Keratinocyte (primary cell): Measurements from ENCODE around the gene ADGRD1. TPM values are rescaled to one million over a fixed set of nuclear protein-coding genes. Genes with fewer than 3 reads are reported as not detected.

Experiments
- DNase-seq: peaks from one replicate; pipeline ENCODE4 v3.0.0-alpha.2; 2011; ENCODE audit warnings: low read depth, missing footprints, low spot score
- FAIRE-seq: peaks from 2 replicates; lab custom pipeline; 2011; peaks lifted over from hg19 to GRCh38; lab: Jason Lieb, UNC
- H2AFZ ChIP-seq: 2 replicates; pipeline ENCODE4 v1.6.0; 2012; ENCODE audit warnings: low read length, control low read depth, inconsistent platforms; ENCODE audit not compliant: control insufficient read depth
- H3K27ac ChIP-seq: 2 replicates; pipeline ENCODE4 v1.5.1; 2011; ENCODE audit warnings: low read length; ENCODE audit not compliant: control insufficient read depth, insufficient read depth
- H3K27me3 ChIP-seq: 3 replicates; pipeline ENCODE4 v1.6.0; 2011; ENCODE audit warnings: low read length; ENCODE audit not compliant: control insufficient read depth, insufficient read depth; ENCODE audit errors: extremely low read depth
- H3K36me3 ChIP-seq, 2 experiments: 2 replicates in 1 of 2; 3 replicates in 1 of 2; pipeline ENCODE4 v1.5.1; 2011; ENCODE audit warnings: low read length in 2 of 2, mild to moderate bottlenecking in 1 of 2; ENCODE audit not compliant: control insufficient read depth in 2 of 2, insufficient read depth in 2 of 2; ENCODE audit errors: extremely low read depth in 1 of 2
- H3K4me1 ChIP-seq: 3 replicates; pipeline ENCODE4 v1.5.1; 2011; ENCODE audit warnings: low read length; ENCODE audit not compliant: control insufficient read depth, insufficient read depth; ENCODE audit errors: extremely low read depth
- H3K4me2 ChIP-seq: 3 replicates; pipeline ENCODE4 v1.6.0; 2011; ENCODE audit warnings: low read depth, low read length; ENCODE audit not compliant: control insufficient read depth, insufficient read depth; ENCODE audit errors: extremely low read depth
- H3K4me3 ChIP-seq, 3 experiments: fragments of 200-600 bp in 1 of 3; sonication (generic) in 1 of 3; 2 replicates in 2 of 3; 3 replicates in 1 of 3; pipeline ENCODE4 v1.5.1; 2011 to 2016; ENCODE audit warnings: low read length in 3 of 3, mild to moderate bottlenecking in 3 of 3, control low read depth in 2 of 3, inconsistent platforms in 1 of 3, low read depth in 1 of 3, mixed read lengths in 1 of 3, mixed run types in 1 of 3, moderate library complexity in 1 of 3; ENCODE audit not compliant: control insufficient read depth in 2 of 3, insufficient read depth in 2 of 3; ENCODE audit errors: extremely low read depth in 1 of 3
- H3K79me2 ChIP-seq: 2 replicates; pipeline ENCODE4 v1.6.0; 2012; ENCODE audit warnings: low read length; ENCODE audit not compliant: control insufficient read depth, insufficient read depth
- H3K9ac ChIP-seq: 3 replicates; pipeline ENCODE4 v1.6.0; 2011; ENCODE audit warnings: low read length; ENCODE audit not compliant: control insufficient read depth, insufficient read depth; ENCODE audit errors: extremely low read depth
- H3K9me1 ChIP-seq: 3 replicates; pipeline ENCODE4 v1.6.0; 2011; ENCODE audit warnings: low read length; ENCODE audit not compliant: control insufficient read depth, insufficient read depth; ENCODE audit errors: extremely low read depth
- H3K9me3 ChIP-seq: 2 replicates; pipeline ENCODE4 v1.5.1; 2012; ENCODE audit warnings: low read depth, low read length; ENCODE audit not compliant: control insufficient read depth
- H4K20me1 ChIP-seq: 3 replicates; pipeline ENCODE4 v1.6.0; 2011; ENCODE audit warnings: low read length; ENCODE audit not compliant: control insufficient read depth, insufficient read depth; ENCODE audit errors: extremely low read depth
- CTCF ChIP-seq, 3 experiments: IDR thresholded peaks in 1 of 3; conservative IDR thresholded peaks in 1 of 3; optimal IDR thresholded peaks in 1 of 3; 2 replicates in 2 of 3; 3 replicates in 1 of 3; pipeline versions ENCODE3 to v1.5.1; 2011; ENCODE audit warnings: low read length in 3 of 3, mild to moderate bottlenecking in 3 of 3, moderate library complexity in 2 of 3, control low read depth in 1 of 3, inconsistent platforms in 1 of 3; ENCODE audit not compliant: insufficient read depth in 2 of 3; ENCODE audit errors: extremely low read depth in 1 of 3
- EZH2 ChIP-seq: IDR thresholded peaks from one replicate; pipeline ENCODE4 v1.6.1; 2012; ENCODE audit warnings: inconsistent platforms, mild to moderate bottlenecking, low read length, moderate library complexity
- dilution Hi-C: fragments of 300-500 bp; cut with MboI; formaldehyde crosslinking; loops from one replicate; pipeline ENCODE4 v1.7.0; 2020; ENCODE audit warnings: low sequenced_read_pairs; ENCODE audit not compliant: extremely low pct_ligation_motif_present
- polyA plus RNA-seq, 5 experiments: library from polyadenylated mRNA; depleted of rRNA in 3 of 5; stranded (reverse) in 3 of 5; stranded (forward) in 1 of 5; unstranded in 1 of 5; fragments of >200 nt; gene quantifications; 1 replicate in 1 of 5; 2 replicates in 3 of 5; 3 replicates in 1 of 5; pipeline versions ENCODE4 v1.2.1 to v1.2.3, GENCODE V29; 2011 to 2012; ENCODE audit warnings: missing spikeins in 2 of 5, low read depth in 1 of 5, low replicate concordance in 1 of 5

ADGRD1 gene
- polyA plus RNA-seq, 1 donor (not counting 4 experiments of a cell fraction or from before 2014, with no cell fraction given), result not detected

GRCh38 chr12:131164096-131164872 is 210.6 kb downstream of the ADGRD1 start:
- H3K4me3 ChIP-seq, result no peak overlapping the region
- H3K9me1 ChIP-seq, result no peaks in the 10 kb centered on the region
- no peak overlapping the region for H3K4me2 ChIP-seq
- peaks cover 7% of the 10 kb centered on the region for H3K9me3 ChIP-seq
- no peaks in the 10 kb centered on the region for H4K20me1 ChIP-seq
- H3K27ac ChIP-seq, result no peak overlapping the region
- no peak for TF ChIP-seq EZH2
- no peak for TF ChIP-seq CTCF (optimal IDR thresholded peaks at IDR 0.05 in 1 of 3, IDR thresholded peaks at IDR 0.05 in 1 of 3, conservative IDR thresholded peaks at IDR 0.05 in 1 of 3; ENCODE audit: extremely low read depth in 1 of 3, insufficient read depth in 2 of 3, low read length in 3 of 3)
- no peak for FAIRE-seq
- DNase-seq, result no peak
- H3K79me2 ChIP-seq, result no peaks in the 10 kb centered on the region
- no peaks in the 10 kb centered on the region for H3K4me1 ChIP-seq
- no peaks in the 10 kb centered on the region for H3K27me3 ChIP-seq
- dilution Hi-C loops, result no loop called here
- H3K9ac ChIP-seq, result no peak overlapping the region
- no peaks in the 10 kb centered on the region for H3K36me3 ChIP-seq
- no peak overlapping the region for H2AFZ ChIP-seq

GRCh38 chr12:131166717-131167116 is 213.0 kb downstream of the ADGRD1 start:
- H3K9ac ChIP-seq, result no peak overlapping the region
- no peak for TF ChIP-seq EZH2
- no peak for TF ChIP-seq CTCF (optimal IDR thresholded peaks at IDR 0.05 in 1 of 3, IDR thresholded peaks at IDR 0.05 in 1 of 3, conservative IDR thresholded peaks at IDR 0.05 in 1 of 3; ENCODE audit: extremely low read depth in 1 of 3, insufficient read depth in 2 of 3, low read length in 3 of 3)
- H3K4me2 ChIP-seq, result no peak overlapping the region
- FAIRE-seq, result no peak
- dilution Hi-C loops, result no loop called here
- H3K9me3 ChIP-seq, result peaks cover 7% of the 10 kb centered on the region
- H3K4me3 ChIP-seq, result no peak overlapping the region
- H3K27ac ChIP-seq, result no peak overlapping the region
- no peaks in the 10 kb centered on the region for H3K36me3 ChIP-seq
- no peaks in the 10 kb centered on the region for H3K4me1 ChIP-seq
- H2AFZ ChIP-seq, result no peak overlapping the region
- no peaks in the 10 kb centered on the region for H3K79me2 ChIP-seq
- H3K27me3 ChIP-seq, result no peaks in the 10 kb centered on the region
- no peaks in the 10 kb centered on the region for H3K9me1 ChIP-seq
- no peaks in the 10 kb centered on the region for H4K20me1 ChIP-seq
- no peak for DNase-seq
